IMR-90 (cell line): ENCODE measurements around the gene COL11A2. TPM values are rescaled to one million over a fixed set of nuclear protein-coding genes. Genes with fewer than 3 reads are reported as not detected.

Experiments used
- ATAC-seq: fragments of 200-7000 bp; cut with Tn5 transposase; 2 replicates; pipeline ENCODE4 v1.9.1; 2020; ENCODE audit warnings: low read depth, mild to moderate bottlenecking, moderate library complexity
- BruUV-seq: library from RNA; stranded (reverse); fragments of 400-500 nt; replicated peaks from 2 replicates; lab custom pipeline; 2021; lab: Mats Ljungman, UMichigan
- CTCF ChIA-PET: fragments of 300-600 bp; formaldehyde crosslinking; extraction: SDS; loops from one replicate; lab custom pipeline; 2021; ENCODE audit warnings: antibody characterized with exemption; lab: Yijun Ruan, JAX
- POLR2A ChIA-PET: fragments of 300-600 bp; sonication (Branson Sonifier 250); formaldehyde crosslinking; loops from one replicate; lab custom pipeline; 2022; ENCODE audit warnings: antibody characterized with exemption; ENCODE audit not compliant: unreplicated experiment; lab: Charles Lee
- DNase-seq: peaks from one replicate; pipeline ENCODE4 v3.0.0; 2013
- H2AFZ ChIP-seq: replicated peaks from 2 replicates; pipeline ENCODE3; 2013; ENCODE audit warnings: low read length, mild to moderate bottlenecking; ENCODE audit not compliant: poor library complexity
- H2AK5ac ChIP-seq: 2 replicates; pipeline ENCODE4 v1.6.1; 2013; ENCODE audit warnings: low read depth, low read length, inconsistent platforms
- H2AK9ac ChIP-seq: replicated peaks from 2 replicates; pipeline ENCODE3; 2013; ENCODE audit warnings: mild to moderate bottlenecking, low read depth, low read length, moderate library complexity; ENCODE audit not compliant: poor library complexity
- H2BK120ac ChIP-seq: 2 replicates; pipeline ENCODE4 v1.6.1; 2013; ENCODE audit warnings: low read depth, low read length, inconsistent platforms
- H2BK15ac ChIP-seq: 3 replicates; pipeline ENCODE4 v1.6.1; 2013; ENCODE audit warnings: low read depth, low read length, inconsistent platforms
- H2BK20ac ChIP-seq: 2 replicates; pipeline ENCODE4 v1.6.1; 2013; ENCODE audit warnings: low read depth, mild to moderate bottlenecking, inconsistent platforms, low read length, moderate library complexity
- H2BK5ac ChIP-seq: 2 replicates; pipeline ENCODE4 v1.6.1; 2013; ENCODE audit warnings: mild to moderate bottlenecking, low read depth, low read length, inconsistent platforms; ENCODE audit not compliant: poor library complexity, severe bottlenecking
- H3K14ac ChIP-seq: replicated peaks from 2 replicates; pipeline ENCODE4 v1.6.1; 2013; ENCODE audit warnings: low read depth, low read length, inconsistent platforms
- H3K18ac ChIP-seq: 2 replicates; pipeline ENCODE4 v1.6.1; 2013; ENCODE audit warnings: low read depth, low read length, control low read depth
- H3K23ac ChIP-seq: 2 replicates; pipeline ENCODE4 v1.6.1; 2013; ENCODE audit warnings: low read depth, low read length, inconsistent platforms
- H3K27ac ChIP-seq: 2 replicates; pipeline ENCODE4 v1.5.1; 2013; ENCODE audit warnings: mild to moderate bottlenecking, control low read depth, low read length; ENCODE audit not compliant: insufficient read depth
- H3K27me3 ChIP-seq: 2 replicates; pipeline ENCODE4 v1.6.1; 2013; ENCODE audit warnings: low read length; ENCODE audit not compliant: control insufficient read depth, insufficient read depth
- H3K36me3 ChIP-seq: 2 replicates; pipeline ENCODE4 v1.6.1; 2013; ENCODE audit warnings: low read length, mixed read lengths; ENCODE audit not compliant: control insufficient read depth, insufficient read depth
- H3K4ac ChIP-seq: 2 replicates; pipeline ENCODE4 v1.6.1; 2013; ENCODE audit warnings: low read depth, low read length, inconsistent platforms
- H3K4me1 ChIP-seq: 2 replicates; pipeline ENCODE4 v1.6.1; 2013; ENCODE audit warnings: low read length, mixed read lengths; ENCODE audit not compliant: control insufficient read depth, insufficient read depth
- H3K4me2 ChIP-seq: 2 replicates; pipeline ENCODE4 v1.6.1; 2013; ENCODE audit warnings: low read depth, mild to moderate bottlenecking, control low read depth, low read length, moderate library complexity
- H3K4me3 ChIP-seq: 2 replicates; pipeline ENCODE4 v1.5.1; 2013; ENCODE audit warnings: low read depth, mild to moderate bottlenecking, control low read depth, low read length, moderate library complexity; ENCODE audit not compliant: insufficient read depth
- H3K56ac ChIP-seq: 2 replicates; pipeline ENCODE4 v1.6.1; 2013; ENCODE audit warnings: low read length, inconsistent platforms; ENCODE audit not compliant: insufficient read depth; ENCODE audit errors: extremely low read depth
- H3K79me1 ChIP-seq, 2 experiments: 2 replicates each; pipeline ENCODE4 v1.6.1; 2013; ENCODE audit warnings: low read length in 2 of 2, inconsistent platforms in 1 of 2, low read depth in 1 of 2
- H3K9ac ChIP-seq: 2 replicates; pipeline ENCODE4 v1.6.1; 2013; ENCODE audit warnings: low read depth, low read length, control low read depth
- H3K9me1 ChIP-seq: 2 replicates; pipeline ENCODE4 v1.6.1; 2013; ENCODE audit warnings: low read length, inconsistent platforms; ENCODE audit not compliant: insufficient read depth
- H3K9me3 ChIP-seq: 2 replicates; pipeline ENCODE4 v1.6.1; 2013; ENCODE audit warnings: low read length; ENCODE audit not compliant: control insufficient read depth, insufficient read depth
- H4K20me1 ChIP-seq: 2 replicates; pipeline ENCODE4 v1.6.1; 2013; ENCODE audit warnings: low read length, inconsistent platforms; ENCODE audit not compliant: insufficient read depth
- H4K5ac ChIP-seq: 2 replicates; pipeline ENCODE4 v1.6.1; 2013; ENCODE audit warnings: mild to moderate bottlenecking, low read depth, low read length, control low read depth
- H4K8ac ChIP-seq, 2 experiments: 2 replicates each; pipeline ENCODE4 v1.6.1; 2013; ENCODE audit warnings: low read depth in 2 of 2, low read length in 2 of 2, control low read depth in 1 of 2, inconsistent platforms in 1 of 2
- H4K91ac ChIP-seq: 2 replicates; pipeline ENCODE4 v1.6.1; 2013; ENCODE audit warnings: low read depth, low read length, inconsistent platforms; ENCODE audit not compliant: insufficient read depth
- CHD1 ChIP-seq: IDR thresholded peaks from 2 replicates; pipeline ENCODE4 v1.6.1; 2012; ENCODE audit warnings: low read depth, low read length, improper control_type of control experiment
- FOS ChIP-seq: fragments of 150-350 bp; IDR thresholded peaks from 2 replicates; pipeline ENCODE4 v1.6.1; 2016; ENCODE audit warnings: low read depth, low read length
- WGBS, 2 experiments: methylation state at CpG; one replicate each; pipeline versions ENCODE4 v1.1.5 to v1.1.7; 2013; ENCODE audit warnings: missing lambda C conversion rate in 2 of 2; ENCODE audit not compliant: insufficient read length in 1 of 2; ENCODE audit errors: extremely low coverage in 2 of 2; 5-methylcytosine and 5-hydroxymethylcytosine counted together
- dilution Hi-C: fragments of 300-500 bp; cut with HindIII; formaldehyde crosslinking; loops from one replicate; pipeline ENCODE4 v1.14.3; 2018; ENCODE audit warnings: low sequenced_read_pairs; ENCODE audit not compliant: unreplicated experiment
- in situ Hi-C: fragments of 300-500 bp; cut with MboI; formaldehyde crosslinking; loops from 3 replicates; pipeline ENCODE4 v1.14.3; 2019; ENCODE audit warnings: low sequenced_read_pairs, inconsistent platforms, mixed read lengths
- intact Hi-C: fragments of 100-400 bp; cut with micrococcal nuclease; formaldehyde crosslinking; loops from 2 replicates; pipeline ENCODE4 v1.10.0; 2022
- polyA plus RNA-seq, 3 experiments: library from polyadenylated mRNA; depleted of rRNA; stranded (reverse); fragments of >200 nt; gene quantifications; 2 replicates each; pipeline ENCODE4 v1.2.3, GENCODE V29; 2012; ENCODE audit warnings: low replicate concordance in 1 of 3
- total RNA-seq: library from RNA; depleted of rRNA; stranded (reverse); fragments of >200 nt; gene quantifications from 2 replicates; pipeline ENCODE4 v1.2.3, GENCODE V29; 2012
- TF ChIP-seq, protein P1 (sequence below): fragments of 150-350 bp; IDR thresholded peaks from 2 replicates; pipeline ENCODE4 v1.6.1; 2017; ENCODE audit warnings: mild to moderate bottlenecking, antibody characterized with exemption, low read length, low read depth

The COL11A2 gene
- total and polyA plus RNA-seq, 2 of the 4 experiments (the other 2 are of a cell fraction) = under 0.01 to 0.38 TPM

- BruUV-seq = no TSS peak
- DNase-seq = no peak
- no peak overlapping the region for H3K4ac ChIP-seq
These were observed 24.6 kb downstream of the COL11A2 start for GRCh38 chr6:33167374-33168283.

More at GRCh38 chr6:33167374-33168283, 24.6 kb downstream of the COL11A2 start:
- WGBS, 2 experiments = no CpG with 5 or more reads among the region's 19 CpGs
- no peak overlapping the region for H2AK5ac ChIP-seq
- H4K8ac ChIP-seq = no peak overlapping the region
- no peaks in the 10 kb centered on the region for H3K36me3 ChIP-seq
- no peak overlapping the region for H2AK9ac ChIP-seq
- no peak overlapping the region for H3K56ac ChIP-seq
- no peaks in the 10 kb centered on the region for H3K79me1 ChIP-seq
- H4K5ac ChIP-seq = no peak overlapping the region
- H3K4me1 ChIP-seq = no peaks in the 10 kb centered on the region
- H3K9me1 ChIP-seq = no peaks in the 10 kb centered on the region
- H2BK20ac ChIP-seq = no peak overlapping the region
- no peak overlapping the region for H2BK5ac ChIP-seq
- no peak overlapping the region for H2AFZ ChIP-seq
- ChIA-PET CTCF (no interaction called here), POLR2A (no interaction called here)
- H2BK120ac ChIP-seq = no peak overlapping the region
- in situ Hi-C loops = loop anchor here (10.0 kb wide), 1 partner anchor 153 kb away; no protein-coding TSS in a partner anchor
- ATAC-seq = no peak
- H3K27ac ChIP-seq = no peak overlapping the region
- no peak overlapping the region for H3K4me2 ChIP-seq
- no peak overlapping the region for H3K23ac ChIP-seq
- TF ChIP-seq, protein P1, sequence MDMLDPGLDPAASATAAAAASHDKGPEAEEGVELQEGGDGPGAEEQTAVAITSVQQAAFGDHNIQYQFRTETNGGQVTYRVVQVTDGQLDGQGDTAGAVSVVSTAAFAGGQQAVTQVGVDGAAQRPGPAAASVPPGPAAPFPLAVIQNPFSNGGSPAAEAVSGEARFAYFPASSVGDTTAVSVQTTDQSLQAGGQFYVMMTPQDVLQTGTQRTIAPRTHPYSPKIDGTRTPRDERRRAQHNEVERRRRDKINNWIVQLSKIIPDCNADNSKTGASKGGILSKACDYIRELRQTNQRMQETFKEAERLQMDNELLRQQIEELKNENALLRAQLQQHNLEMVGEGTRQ = no peak
- TF ChIP-seq CHD1 (no peak), FOS (no peak)
- H3K4me3 ChIP-seq = no peak overlapping the region
- dilution Hi-C loops = no loop called here
- H3K18ac ChIP-seq = no peak overlapping the region
- H4K20me1 ChIP-seq = no peaks in the 10 kb centered on the region
- H3K9me3 ChIP-seq = no peaks in the 10 kb centered on the region
- H3K9ac ChIP-seq = no peak overlapping the region
- peaks cover 7% of the 10 kb centered on the region for H3K27me3 ChIP-seq
- H2BK15ac ChIP-seq = no peak overlapping the region
- no peak overlapping the region for H3K14ac ChIP-seq
- no peak overlapping the region for H4K91ac ChIP-seq
- intact Hi-C loops = no loop called here
